Neural cell (in vitro differentiated cells): ENCODE results near the gene HYOU1. TPM values are rescaled to one million over a fixed set of nuclear protein-coding genes. Genes with fewer than 3 reads are reported as not detected.

Experiments used
- H2AFZ ChIP-seq: fragments of 200-600, 300-800 bp; sonication (generic), shearing (Covaris generic); 2 replicates; pipeline ENCODE4 v1.6.0; 2014; ENCODE audit warnings: low read depth, mild to moderate bottlenecking, antibody characterized with exemption, low read length, moderate library complexity
- H3F3A ChIP-seq: fragments of 200-600 bp; shearing (Covaris generic); 2 replicates; pipeline ENCODE4 v1.6.1; 2016; ENCODE audit warnings: mild to moderate bottlenecking, moderate library complexity, mixed read lengths, antibody characterized with exemption, low read length; ENCODE audit not compliant: insufficient read depth, poor library complexity, severe bottlenecking
- H3K27ac ChIP-seq: fragments of 200-600, 300-800 bp; sonication (generic), shearing (Covaris generic); 2 replicates; pipeline ENCODE4 v1.5.1; 2014; ENCODE audit warnings: mild to moderate bottlenecking, low read length, moderate library complexity
- H3K27me3 ChIP-seq: fragments of 300-800, 200-600 bp; sonication (generic), shearing (Covaris generic); 2 replicates; pipeline ENCODE4 v1.6.0; 2014; ENCODE audit warnings: mild to moderate bottlenecking, low read depth, low read length, moderate library complexity; ENCODE audit not compliant: insufficient read depth
- H3K36me3 ChIP-seq: fragments of 300-800, 200-600 bp; sonication (generic), shearing (Covaris generic); 2 replicates; pipeline ENCODE4 v1.5.1; 2014; ENCODE audit warnings: mild to moderate bottlenecking, antibody characterized with exemption, low read length, moderate library complexity; ENCODE audit not compliant: insufficient read depth
- H3K4me2 ChIP-seq: fragments of 300-800, 200-600 bp; sonication (generic), shearing (Covaris generic); 2 replicates; pipeline ENCODE4 v1.6.0; 2014; ENCODE audit warnings: mild to moderate bottlenecking, low read length
- H3K4me3 ChIP-seq: fragments of 300-800, 200-600 bp; sonication (generic), shearing (Covaris generic); 2 replicates; pipeline ENCODE4 v1.5.1; 2014; ENCODE audit warnings: mild to moderate bottlenecking, low read length, moderate library complexity
- H3K79me2 ChIP-seq: fragments of 200-600 bp; shearing (Covaris generic); replicated peaks from 2 replicates; pipeline ENCODE4 v1.6.0; 2014; ENCODE audit warnings: mild to moderate bottlenecking, low read length, moderate library complexity; ENCODE audit not compliant: insufficient read depth
- H3K9ac ChIP-seq: fragments of 300-800, 200-600 bp; sonication (generic), shearing (Covaris generic); 2 replicates; pipeline ENCODE4 v1.6.1; 2016; ENCODE audit warnings: mild to moderate bottlenecking, low read length, mixed read lengths
- H3K9me2 ChIP-seq: fragments of 200-600 bp; shearing (Covaris generic); 2 replicates; pipeline ENCODE4 v1.6.1; 2016; ENCODE audit warnings: mild to moderate bottlenecking, low read length, mixed read lengths; ENCODE audit not compliant: insufficient read depth
- H3K9me3 ChIP-seq: fragments of 200-600, 300-800 bp; sonication (generic), shearing (Covaris generic); 2 replicates; pipeline ENCODE4 v1.6.1; 2016; ENCODE audit warnings: mild to moderate bottlenecking, mixed run types, low read length, moderate library complexity, mixed read lengths
- H4K20me1 ChIP-seq: fragments of 200-600 bp; shearing (Covaris generic); 2 replicates; pipeline ENCODE4 v1.6.1; 2016; ENCODE audit warnings: mild to moderate bottlenecking, mixed run types; ENCODE audit not compliant: insufficient read depth
- EP300 ChIP-seq: fragments of 450-650 bp; conservative IDR thresholded peaks from 2 replicates; pipeline ENCODE4 v1.6.1; 2014; ENCODE audit warnings: antibody characterized with exemption, mild to moderate bottlenecking, moderate library complexity; ENCODE audit not compliant: poor library complexity, severe bottlenecking
- EZH2 ChIP-seq: fragments of 200-600, 300-800 bp; shearing (Covaris generic), sonication (generic); IDR thresholded peaks from 2 replicates; pipeline ENCODE4 v1.6.1; 2014; ENCODE audit warnings: antibody characterized with exemption, low read length, borderline replicate concordance, mild to moderate bottlenecking; ENCODE audit not compliant: insufficient read depth, poor library complexity, severe bottlenecking
- MXI1 ChIP-seq: fragments of 450-650 bp; conservative IDR thresholded peaks from 2 replicates; pipeline ENCODE4 v1.6.1; 2014; ENCODE audit warnings: antibody characterized with exemption, mild to moderate bottlenecking; ENCODE audit not compliant: poor library complexity, severe bottlenecking
- POLR2AphosphoS5 ChIP-seq: IDR thresholded peaks from 2 replicates; pipeline ENCODE4 v1.6.1; 2012
- RAD21 ChIP-seq: fragments of 450-650 bp; conservative IDR thresholded peaks from 2 replicates; pipeline ENCODE4 v1.6.1; 2014; ENCODE audit warnings: antibody characterized with exemption, mild to moderate bottlenecking, moderate library complexity
- SMC3 ChIP-seq: fragments of 450-650 bp; conservative IDR thresholded peaks from 2 replicates; pipeline ENCODE4 v1.6.1; 2014; ENCODE audit warnings: antibody characterized with exemption, mild to moderate bottlenecking, moderate library complexity; ENCODE audit not compliant: poor library complexity
- TAF1 ChIP-seq: IDR thresholded peaks from 2 replicates; pipeline ENCODE4 v1.6.1; 2012; ENCODE audit warnings: low read depth
- polyA plus RNA-seq: library from polyadenylated mRNA; depleted of rRNA; stranded (reverse); fragments of >200 nt; gene quantifications from 2 replicates; pipeline ENCODE4 v1.2.3, GENCODE V29; 2014
- TF ChIP-seq, protein P1 (sequence below): IDR thresholded peaks from 2 replicates; pipeline ENCODE4 v1.6.1; 2012; ENCODE audit warnings: borderline replicate concordance
- TF ChIP-seq, protein P2 (sequence below): fragments of 450-650 bp; IDR thresholded peaks from 2 replicates; pipeline ENCODE4 v1.5.1; 2014; ENCODE audit warnings: antibody characterized with exemption, mild to moderate bottlenecking, moderate library complexity; ENCODE audit not compliant: poor library complexity, severe bottlenecking

Gene HYOU1
- polyA plus RNA-seq, 1 donor from 2014 or later, result 68.4 TPM

DNA sequence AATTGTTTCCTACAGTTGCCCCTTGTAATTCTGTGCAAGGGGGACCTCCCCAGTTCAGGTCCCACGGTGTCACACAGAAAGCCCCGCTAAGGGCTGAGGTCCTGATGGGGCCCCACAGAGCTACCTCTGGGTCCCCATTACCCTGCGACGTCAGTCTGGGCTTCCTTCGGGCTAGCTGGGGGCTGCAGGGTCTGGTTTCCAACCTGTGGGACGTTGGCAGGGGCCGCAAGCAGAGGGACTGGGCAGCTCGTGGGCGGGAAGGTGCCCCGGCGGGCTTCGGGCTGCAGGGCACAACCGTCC is 27.0 kb downstream of the HYOU1 start:
- no peak for TF ChIP-seq POLR2AphosphoS5
- no peak for TF ChIP-seq EP300
- no peak for TF ChIP-seq MXI1
- no peak for TF ChIP-seq RAD21
- TF ChIP-seq, protein P1, sequence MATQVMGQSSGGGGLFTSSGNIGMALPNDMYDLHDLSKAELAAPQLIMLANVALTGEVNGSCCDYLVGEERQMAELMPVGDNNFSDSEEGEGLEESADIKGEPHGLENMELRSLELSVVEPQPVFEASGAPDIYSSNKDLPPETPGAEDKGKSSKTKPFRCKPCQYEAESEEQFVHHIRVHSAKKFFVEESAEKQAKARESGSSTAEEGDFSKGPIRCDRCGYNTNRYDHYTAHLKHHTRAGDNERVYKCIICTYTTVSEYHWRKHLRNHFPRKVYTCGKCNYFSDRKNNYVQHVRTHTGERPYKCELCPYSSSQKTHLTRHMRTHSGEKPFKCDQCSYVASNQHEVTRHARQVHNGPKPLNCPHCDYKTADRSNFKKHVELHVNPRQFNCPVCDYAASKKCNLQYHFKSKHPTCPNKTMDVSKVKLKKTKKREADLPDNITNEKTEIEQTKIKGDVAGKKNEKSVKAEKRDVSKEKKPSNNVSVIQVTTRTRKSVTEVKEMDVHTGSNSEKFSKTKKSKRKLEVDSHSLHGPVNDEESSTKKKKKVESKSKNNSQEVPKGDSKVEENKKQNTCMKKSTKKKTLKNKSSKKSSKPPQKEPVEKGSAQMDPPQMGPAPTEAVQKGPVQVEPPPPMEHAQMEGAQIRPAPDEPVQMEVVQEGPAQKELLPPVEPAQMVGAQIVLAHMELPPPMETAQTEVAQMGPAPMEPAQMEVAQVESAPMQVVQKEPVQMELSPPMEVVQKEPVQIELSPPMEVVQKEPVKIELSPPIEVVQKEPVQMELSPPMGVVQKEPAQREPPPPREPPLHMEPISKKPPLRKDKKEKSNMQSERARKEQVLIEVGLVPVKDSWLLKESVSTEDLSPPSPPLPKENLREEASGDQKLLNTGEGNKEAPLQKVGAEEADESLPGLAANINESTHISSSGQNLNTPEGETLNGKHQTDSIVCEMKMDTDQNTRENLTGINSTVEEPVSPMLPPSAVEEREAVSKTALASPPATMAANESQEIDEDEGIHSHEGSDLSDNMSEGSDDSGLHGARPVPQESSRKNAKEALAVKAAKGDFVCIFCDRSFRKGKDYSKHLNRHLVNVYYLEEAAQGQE, result no peak
- no peak for TF ChIP-seq EZH2
- no peak for TF ChIP-seq SMC3
- TF ChIP-seq, protein P2, sequence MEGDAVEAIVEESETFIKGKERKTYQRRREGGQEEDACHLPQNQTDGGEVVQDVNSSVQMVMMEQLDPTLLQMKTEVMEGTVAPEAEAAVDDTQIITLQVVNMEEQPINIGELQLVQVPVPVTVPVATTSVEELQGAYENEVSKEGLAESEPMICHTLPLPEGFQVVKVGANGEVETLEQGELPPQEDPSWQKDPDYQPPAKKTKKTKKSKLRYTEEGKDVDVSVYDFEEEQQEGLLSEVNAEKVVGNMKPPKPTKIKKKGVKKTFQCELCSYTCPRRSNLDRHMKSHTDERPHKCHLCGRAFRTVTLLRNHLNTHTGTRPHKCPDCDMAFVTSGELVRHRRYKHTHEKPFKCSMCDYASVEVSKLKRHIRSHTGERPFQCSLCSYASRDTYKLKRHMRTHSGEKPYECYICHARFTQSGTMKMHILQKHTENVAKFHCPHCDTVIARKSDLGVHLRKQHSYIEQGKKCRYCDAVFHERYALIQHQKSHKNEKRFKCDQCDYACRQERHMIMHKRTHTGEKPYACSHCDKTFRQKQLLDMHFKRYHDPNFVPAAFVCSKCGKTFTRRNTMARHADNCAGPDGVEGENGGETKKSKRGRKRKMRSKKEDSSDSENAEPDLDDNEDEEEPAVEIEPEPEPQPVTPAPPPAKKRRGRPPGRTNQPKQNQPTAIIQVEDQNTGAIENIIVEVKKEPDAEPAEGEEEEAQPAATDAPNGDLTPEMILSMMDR, result no peak
- no peak for TF ChIP-seq TAF1
- Histone ChIP-seq H3K9me3 (no peaks in the 10 kb centered on the region), H3K9ac (peak overlapping the region; percentile 88), H3K79me2 (peaks cover 9% of the 10 kb centered on the region), H3F3A (no peaks in the 10 kb centered on the region), H3K9me2 (no peaks in the 10 kb centered on the region), H2AFZ (peak overlapping the region; percentile 98), H3K4me3 (peak overlapping the region; percentile 99), H3K27me3 (no peaks in the 10 kb centered on the region), H3K36me3 (no peaks in the 10 kb centered on the region), H3K27ac (no peak overlapping the region), H4K20me1 (no peaks in the 10 kb centered on the region), H3K4me2 (peak overlapping the region; percentile 97)

DNA sequence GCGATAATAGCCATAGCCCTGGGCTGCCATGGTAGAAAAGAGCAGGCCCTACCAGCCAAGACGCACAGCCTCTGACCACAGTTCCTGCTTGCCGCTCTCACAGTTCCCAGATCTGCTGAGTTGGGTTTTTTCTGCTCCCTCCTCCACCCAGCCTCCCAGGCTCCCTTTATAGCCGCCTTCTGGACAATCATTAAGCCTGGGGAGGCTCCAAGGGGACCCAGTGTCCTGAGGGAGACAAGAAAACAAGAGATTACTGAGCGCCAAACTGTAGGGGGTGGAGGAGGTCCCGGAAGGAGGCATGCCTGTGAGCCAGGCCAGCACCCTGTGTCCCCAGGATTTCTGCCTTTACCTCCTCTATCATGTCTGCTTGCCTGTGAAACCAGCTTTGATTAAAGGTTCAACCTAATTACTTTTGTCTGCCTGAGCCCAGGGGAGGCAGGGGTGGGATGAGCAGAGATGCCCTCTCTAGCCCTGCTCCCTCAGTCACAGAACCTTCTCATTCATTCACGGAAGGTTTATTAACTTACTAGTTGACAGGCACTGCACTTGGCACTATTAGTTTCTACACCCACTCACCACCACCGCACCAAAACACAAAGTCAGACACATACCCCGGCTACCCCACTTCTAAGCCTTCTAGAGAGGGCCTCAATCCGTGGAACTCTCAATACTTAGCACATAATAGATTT is 27.5 kb downstream of the HYOU1 start:
- Histone ChIP-seq H3K4me2 (peak overlapping the region; percentile 97), H3K9ac (peak overlapping the region; percentile 88), H3K27ac (no peak overlapping the region), H3K9me3 (no peaks in the 10 kb centered on the region), H2AFZ (no peak overlapping the region), H4K20me1 (no peaks in the 10 kb centered on the region), H3K36me3 (no peaks in the 10 kb centered on the region), H3K79me2 (peaks cover 9% of the 10 kb centered on the region), H3K27me3 (no peaks in the 10 kb centered on the region), H3F3A (no peaks in the 10 kb centered on the region), H3K4me3 (peak overlapping the region; percentile 99), H3K9me2 (no peaks in the 10 kb centered on the region)
- TF ChIP-seq POLR2AphosphoS5 (no peak), SMC3 (no peak), TAF1 (no peak), EP300 (no peak), RAD21 (no peak), MXI1 (no peak), EZH2 (no peak)
- TF ChIP-seq, protein P1, result no peak
- TF ChIP-seq, protein P2, result no peak
